GM12801 (cell line): Measurements from ENCODE around the gene TRAF2.

ENCODE experiments used
- CTCF ChIP-seq: IDR thresholded peaks from one replicate; pipeline ENCODE4 v1.5.1; 2011; ENCODE audit warnings: control low read depth; ENCODE audit not compliant: insufficient read length; ENCODE audit errors: extremely low read depth

The TRAF2 gene

GRCh38 chr9:136867917-136868316 lies 18.4 kb upstream of the TRAF2 start:
- TF ChIP-seq CTCF = no peak

GRCh38 chr9:136868644-136869043 lies 17.7 kb upstream of the TRAF2 start:
- no peak for TF ChIP-seq CTCF

GRCh38 chr9:136875155-136875554 lies 11.2 kb upstream of the TRAF2 start:
- TF ChIP-seq CTCF = no peak

GRCh38 chr9:136876476-136876875 lies 9.8 kb upstream of the TRAF2 start:
- TF ChIP-seq CTCF = no peak

- no peak for TF ChIP-seq CTCF
Measured at GRCh38 chr9:136880651-136881050, 5.7 kb upstream of the TRAF2 start.

GRCh38 chr9:136881691-136882108 lies 4.6 kb upstream of the TRAF2 start:
- no peak for TF ChIP-seq CTCF

- TF ChIP-seq CTCF = no peak
Measured at GRCh38 chr9:136882109-136882946, 4.0 kb upstream of the TRAF2 start.
